GM19372 (cell line): ENCODE measurements around the gene LCE2D.
"Not testable (repeated sequence)": the region's sequence is repeated elsewhere in the genome, so short reads cannot be mapped to it uniquely, and the experiment has no call there.

Experiments used
- ATAC-seq: cut with Tn5 transposase; IDR thresholded peaks from one replicate; pipeline ENCODE4 v1.9.1; 2021; ENCODE audit warnings: mild to moderate bottlenecking, low read depth, moderate library complexity; ENCODE audit not compliant: unreplicated experiment

The LCE2D gene

GRCh38 chr1:152663098-152663497 lies at the start of gene LCE2D:
TSS of gene LCE2D (plus strand) at chr1:152663380. CDS start at chr1:152664106, 726 bp downstream.
- ATAC-seq = no peak

DNA sequence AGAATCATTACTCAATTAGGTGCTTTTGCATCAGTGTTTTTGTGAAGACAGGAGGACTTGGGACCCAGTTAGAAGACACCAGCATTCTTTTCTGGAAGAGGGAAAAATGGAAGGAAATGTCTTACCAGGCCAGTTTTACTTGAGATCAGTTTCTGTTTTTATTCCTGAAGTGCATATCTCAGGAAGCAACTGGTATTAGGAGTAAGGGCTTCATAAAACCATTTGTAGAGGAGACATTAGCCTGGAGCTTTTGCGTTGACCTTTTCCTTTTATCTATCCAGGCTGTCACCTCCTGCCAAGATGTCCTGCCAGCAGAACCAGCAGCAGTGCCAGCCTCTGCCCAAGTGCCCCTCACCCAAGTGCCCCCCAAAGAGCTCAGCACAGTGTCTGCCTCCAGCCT lies 49.7 kb upstream of the LCE2D start, which contains the start of gene LCE3B:
Gene LCE3B (plus strand): TSS at position 301 of the 400 bp plus-strand sequence. CDS start 0 bp downstream, at position 301.
- no peak for ATAC-seq

- no peak for ATAC-seq
These were observed 41.2 kb upstream of the LCE2D start for GRCh38 chr1:152621993-152622392.

DNA sequence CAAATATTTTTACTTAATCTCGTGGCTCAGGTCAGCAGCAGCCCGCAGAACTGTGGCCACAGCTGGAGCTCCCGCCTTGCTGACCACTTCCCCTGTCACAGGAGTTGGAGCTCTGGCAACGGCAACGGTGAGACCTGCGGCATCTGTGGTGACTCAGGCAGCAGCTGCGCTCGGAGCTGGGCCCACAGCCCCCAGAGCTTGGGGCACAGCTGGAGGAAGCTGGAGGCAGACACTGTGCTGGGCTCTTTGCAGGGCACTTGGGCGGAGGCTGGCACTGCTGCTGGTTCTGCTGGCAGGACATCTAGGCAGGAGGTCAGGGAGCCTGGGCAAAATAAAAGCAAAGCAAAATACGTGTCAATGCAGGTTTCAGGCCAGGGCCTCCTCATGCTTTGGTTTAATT lies 40.4 kb upstream of the LCE2D start, which contains the start of gene LCE3A:
Gene LCE3A (minus strand): TSS at position 301 of the 400 bp plus-strand sequence. CDS start 0 bp downstream, at position 301.
- ATAC-seq = no peak

DNA sequence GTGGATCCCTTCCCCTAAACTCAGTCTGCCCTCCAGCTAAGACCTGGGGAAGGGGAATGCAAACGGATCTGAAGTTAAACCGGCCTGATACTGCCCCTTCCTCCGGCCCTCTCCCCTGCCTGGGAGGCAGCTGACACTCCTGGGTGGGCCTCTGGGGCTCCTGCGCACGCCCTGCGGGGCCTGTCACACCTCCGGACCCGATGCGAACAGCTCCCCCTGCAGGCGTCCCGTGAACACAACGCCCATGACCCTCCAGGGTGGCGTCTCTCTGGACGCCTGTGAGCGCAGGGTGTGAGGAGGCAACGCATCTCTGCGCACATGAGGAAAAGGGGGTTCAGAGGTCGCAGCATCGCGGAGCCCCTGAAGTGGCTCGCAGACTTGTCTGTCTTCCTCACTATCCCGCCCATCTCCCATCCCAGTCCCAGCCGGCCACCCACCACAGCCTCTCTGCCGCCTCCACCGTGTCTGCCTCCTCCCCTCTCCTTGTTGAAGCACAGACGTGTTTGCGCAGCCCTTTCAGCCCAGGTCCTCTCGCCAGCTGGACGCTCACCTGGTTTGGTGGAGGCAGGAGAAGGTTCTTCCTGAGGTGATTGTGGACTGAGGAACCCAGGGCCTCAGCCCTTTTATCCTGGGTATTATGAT lies 39.9 kb upstream of the LCE2D start:
- ATAC-seq = no peak

GRCh38 chr1:152626744-152627143 lies 36.4 kb upstream of the LCE2D start:
- ATAC-seq = no peak

GRCh38 chr1:152630596-152630995 lies 32.6 kb upstream of the LCE2D start:
- ATAC-seq = no peak

- ATAC-seq = no peak
These were observed 22.8 kb upstream of the LCE2D start for GRCh38 chr1:152640351-152640750.

DNA sequence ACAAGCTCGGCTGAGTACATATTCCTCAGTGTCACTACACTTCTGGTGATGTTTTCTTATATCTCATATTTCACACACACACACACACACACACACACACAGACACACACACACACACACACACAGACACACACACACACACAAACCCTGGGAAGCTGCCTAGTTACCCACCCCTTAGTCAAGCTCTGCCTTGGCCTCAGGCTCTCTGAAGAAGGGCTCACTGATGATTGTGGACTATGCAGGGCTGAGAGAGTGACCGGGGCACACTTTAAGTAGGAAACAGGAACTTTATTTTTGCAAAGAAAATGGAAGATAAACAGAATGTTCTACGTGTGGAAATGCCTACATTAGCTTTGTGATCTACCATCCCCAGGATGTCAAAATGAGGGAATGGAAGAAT lies 19.2 kb upstream of the LCE2D start:
- ATAC-seq = no peak

GRCh38 chr1:152645146-152645545 lies 18.0 kb upstream of the LCE2D start:
- no peak for ATAC-seq

GRCh38 chr1:152646656-152647055 lies 16.5 kb upstream of the LCE2D start:
- ATAC-seq = no peak

DNA sequence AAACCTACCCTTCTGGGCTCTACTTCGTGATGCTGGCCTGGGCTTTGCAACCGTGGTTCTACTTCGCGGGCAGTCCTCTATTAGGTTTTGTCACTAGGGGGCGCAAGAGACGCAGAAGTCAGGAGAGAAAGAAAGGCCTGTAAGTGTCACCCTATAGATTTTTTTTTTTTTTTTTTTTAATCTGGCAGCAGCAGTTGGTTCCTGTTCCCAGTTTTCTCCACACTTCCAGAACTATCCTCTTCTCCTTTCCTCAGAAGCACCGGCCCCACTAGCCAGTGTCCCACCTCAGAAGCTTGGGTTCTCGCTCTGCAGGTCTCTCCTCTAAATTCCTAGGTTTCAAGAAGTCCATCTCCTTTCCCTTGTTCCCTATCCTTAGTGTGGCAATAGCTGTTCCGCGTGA lies 9.1 kb upstream of the LCE2D start:
- ATAC-seq = no peak

DNA sequence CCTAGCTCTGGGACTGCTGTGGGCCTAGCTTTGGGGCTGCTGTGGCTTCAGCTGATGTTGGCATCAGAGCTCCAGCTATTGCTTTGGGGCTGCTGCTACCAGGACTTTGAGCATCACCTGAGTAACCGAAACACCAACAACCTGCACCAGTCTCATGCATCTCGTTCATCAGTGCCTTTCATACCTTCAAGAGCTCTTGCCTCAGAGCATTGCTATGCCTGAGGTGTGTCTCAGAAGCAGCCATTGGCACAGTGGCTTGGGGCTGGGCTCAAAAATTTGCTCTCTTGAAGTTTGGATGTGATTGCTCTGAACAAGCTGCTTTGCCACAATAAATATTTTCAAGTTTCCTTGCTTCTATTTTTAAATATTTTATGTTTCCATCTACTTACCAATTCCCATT lies 6.7 kb upstream of the LCE2D start:
- ATAC-seq = no peak

DNA sequence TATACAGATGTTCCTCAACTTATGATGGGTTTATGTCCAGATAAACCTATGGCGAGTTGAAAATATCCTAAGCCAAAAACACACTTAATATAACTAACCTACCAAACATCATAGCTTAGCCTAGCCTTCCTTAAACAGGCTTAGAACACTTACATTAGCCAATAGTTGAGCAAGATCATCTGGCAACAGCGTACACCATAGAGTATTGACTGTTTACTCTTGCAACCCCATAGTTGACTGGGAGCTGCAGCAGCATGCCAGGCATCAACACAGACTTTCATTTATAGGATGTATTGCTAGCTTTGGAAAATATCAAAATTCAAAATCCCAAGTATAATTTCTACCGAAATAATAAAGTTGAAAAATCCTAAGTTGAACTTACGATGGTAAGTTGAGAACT lies 5.5 kb upstream of the LCE2D start:
- no peak for ATAC-seq

GRCh38 chr1:152658649-152659048 lies 4.5 kb upstream of the LCE2D start:
- no peak for ATAC-seq

GRCh38 chr1:152666171-152666570 lies 3.0 kb downstream of the LCE2D start:
- ATAC-seq = not testable (repeated sequence)

GRCh38 chr1:152667648-152668047 lies 4.5 kb downstream of the LCE2D start:
- no peak for ATAC-seq

- ATAC-seq = no peak
These were observed 9.8 kb downstream of the LCE2D start for GRCh38 chr1:152673016-152673415.

DNA sequence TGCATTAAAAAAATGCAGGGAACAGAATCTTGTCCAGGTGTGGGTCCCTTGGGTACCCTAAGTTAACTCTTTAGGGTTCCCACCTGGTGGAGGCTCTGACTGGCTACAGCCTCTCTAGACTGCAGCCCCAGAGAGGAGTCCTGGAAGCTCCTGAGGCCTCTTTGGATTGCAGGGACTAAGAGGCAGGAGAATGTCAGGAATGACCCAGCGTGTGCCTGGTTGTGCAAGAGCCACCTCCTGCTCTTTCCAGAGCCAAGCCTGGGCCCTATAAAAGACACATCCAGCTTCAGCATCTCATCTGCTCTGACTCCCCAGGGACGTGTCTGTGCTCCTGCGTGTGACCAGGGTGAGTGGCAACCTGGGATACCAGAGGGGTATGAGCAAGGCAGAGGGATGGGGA lies 11.8 kb downstream of the LCE2D start, which contains the start of gene LCE2C:
Gene LCE2C (plus strand): TSS at position 297 of the 400 bp plus-strand sequence. CDS start 737 bp downstream, outside the sequence.
- not testable (repeated sequence) for ATAC-seq

GRCh38 chr1:152679459-152679858 lies 16.3 kb downstream of the LCE2D start:
- no peak for ATAC-seq

- no peak for ATAC-seq
These were observed 18.4 kb downstream of the LCE2D start for GRCh38 chr1:152681616-152682015.

DNA sequence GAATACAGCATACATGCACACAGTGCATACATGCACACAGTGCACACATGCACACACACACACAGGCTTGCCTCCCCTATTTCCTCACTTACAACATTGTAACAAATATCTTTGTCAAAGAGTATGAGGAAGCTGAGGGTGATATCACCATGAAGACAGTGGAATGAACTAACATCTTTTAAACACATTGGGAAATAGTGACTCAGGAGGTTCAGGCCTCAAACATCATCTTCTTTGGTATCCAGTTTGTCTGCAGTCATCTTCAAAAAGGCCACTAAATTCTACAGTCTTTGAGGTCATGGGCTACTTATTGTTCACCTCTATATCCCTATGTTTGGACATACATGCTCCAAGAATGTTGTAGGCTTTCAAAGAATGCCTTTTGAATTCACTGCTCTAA lies 20.7 kb downstream of the LCE2D start:
- no peak for ATAC-seq
